ENCODE data around the gene PTGR2. TPM values are rescaled to one million over a fixed set of nuclear protein-coding genes. Genes with fewer than 3 reads are reported as not detected.
"Not testable (repeated sequence)": the region's sequence is repeated elsewhere in the genome, so short reads cannot be mapped to it uniquely, and the experiment has no call there.

The PTGR2 gene
- total RNA-seq, 4 donors from 2014 or later: 3.3 to 34.6 (median 5.4) TPM

DNA sequence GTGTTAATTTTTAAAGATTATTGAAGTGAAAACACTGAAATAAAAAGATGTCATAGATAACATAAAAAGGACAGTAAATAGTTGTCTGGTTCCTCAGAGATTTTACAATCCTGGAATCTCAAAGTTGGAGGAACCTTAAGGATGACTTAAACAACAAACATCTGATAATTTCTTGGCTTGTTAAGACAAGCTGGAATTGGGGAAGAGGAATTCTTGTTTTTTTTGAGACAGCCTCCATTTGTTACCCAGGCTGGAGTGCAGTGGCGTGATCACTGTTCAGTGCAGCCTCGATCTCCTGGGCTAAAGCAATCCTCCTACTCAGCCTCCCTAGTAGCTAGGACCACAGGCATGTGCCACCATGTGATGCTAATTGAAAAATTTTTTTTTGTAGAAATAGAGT is 37.3 kb downstream of the PTGR2 start:
- 55 to 68% methylated on average over 2 of the region's 2 CpGs for WGBS, 2 donors (ENCODE audit: low coverage in 1 of 2)
- TF ChIP-seq POLR2AphosphoS5 (IDR thresholded peaks at IDR 0.05): no peak
- no peak for TF ChIP-seq POLR2A (IDR thresholded peaks at IDR 0.05)
- no peak for TF ChIP-seq EP300 (IDR thresholded peaks at IDR 0.05)
- TF ChIP-seq, protein P1, sequence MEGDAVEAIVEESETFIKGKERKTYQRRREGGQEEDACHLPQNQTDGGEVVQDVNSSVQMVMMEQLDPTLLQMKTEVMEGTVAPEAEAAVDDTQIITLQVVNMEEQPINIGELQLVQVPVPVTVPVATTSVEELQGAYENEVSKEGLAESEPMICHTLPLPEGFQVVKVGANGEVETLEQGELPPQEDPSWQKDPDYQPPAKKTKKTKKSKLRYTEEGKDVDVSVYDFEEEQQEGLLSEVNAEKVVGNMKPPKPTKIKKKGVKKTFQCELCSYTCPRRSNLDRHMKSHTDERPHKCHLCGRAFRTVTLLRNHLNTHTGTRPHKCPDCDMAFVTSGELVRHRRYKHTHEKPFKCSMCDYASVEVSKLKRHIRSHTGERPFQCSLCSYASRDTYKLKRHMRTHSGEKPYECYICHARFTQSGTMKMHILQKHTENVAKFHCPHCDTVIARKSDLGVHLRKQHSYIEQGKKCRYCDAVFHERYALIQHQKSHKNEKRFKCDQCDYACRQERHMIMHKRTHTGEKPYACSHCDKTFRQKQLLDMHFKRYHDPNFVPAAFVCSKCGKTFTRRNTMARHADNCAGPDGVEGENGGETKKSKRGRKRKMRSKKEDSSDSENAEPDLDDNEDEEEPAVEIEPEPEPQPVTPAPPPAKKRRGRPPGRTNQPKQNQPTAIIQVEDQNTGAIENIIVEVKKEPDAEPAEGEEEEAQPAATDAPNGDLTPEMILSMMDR (IDR thresholded peaks at IDR 0.05): no peak
- Histone ChIP-seq H3K4me1 (peaks cover 0 to 49% (median 7%) of the 10 kb centered on the region in 3 donors), H3K9me3 (no peaks in the 10 kb centered on the region), H3K4me3 (no peak overlapping the region), H3K27me3 (no peaks in the 10 kb centered on the region), H3K27ac (no peak overlapping the region), H3K36me3 (peaks cover 0 to 14% of the 10 kb centered on the region in 2 donors)
- ATAC-seq: no peak

DNA sequence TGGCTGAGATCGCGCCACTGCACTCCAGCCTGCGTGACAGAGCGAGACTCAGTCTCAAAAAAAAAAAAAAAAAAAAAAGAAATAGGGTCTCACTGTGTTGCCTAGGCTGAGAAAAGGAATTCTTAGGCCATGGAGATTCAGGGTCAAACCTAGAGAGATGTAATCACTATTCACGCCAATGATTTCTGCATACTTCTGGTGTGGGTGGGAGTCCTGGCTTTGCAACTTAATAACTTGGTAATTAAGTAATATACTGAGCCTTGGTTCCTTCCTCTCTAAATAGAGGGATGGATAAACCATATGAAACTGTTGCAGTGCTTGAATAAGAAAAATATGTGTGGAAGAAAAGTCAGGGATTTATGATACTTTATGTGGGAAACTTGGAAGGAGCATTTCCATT is 37.7 kb downstream of the PTGR2 start:
- WGBS, 2 donors (ENCODE audit: low coverage in 1 of 2): 64 to 70% methylated on average over 4 to 5 of the region's 5 CpGs
- no peak for ATAC-seq

DNA sequence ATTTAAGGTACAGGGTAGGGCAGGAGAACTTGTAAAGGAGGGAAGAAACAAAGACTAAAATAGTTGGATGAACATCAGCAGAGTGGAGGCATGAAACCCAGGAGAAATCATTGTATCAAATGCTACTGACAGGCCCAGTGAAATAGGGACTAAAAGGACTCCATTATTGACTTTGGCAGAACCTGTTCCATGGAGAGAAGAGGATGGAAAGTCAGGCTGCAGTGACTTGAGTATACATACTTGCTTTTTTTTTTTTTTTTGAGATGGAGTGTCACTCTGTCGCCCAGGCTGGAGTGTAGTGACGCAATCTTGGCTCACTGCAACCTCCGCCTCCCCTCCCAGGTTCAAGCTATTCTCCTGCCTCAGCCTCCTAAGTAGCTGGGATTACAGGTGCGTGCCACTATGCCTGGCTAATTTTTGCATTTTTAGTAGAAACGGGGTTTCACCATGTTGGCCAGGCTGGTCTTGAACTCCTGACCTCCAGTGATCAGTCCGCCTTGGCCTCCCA is 42.6 kb downstream of the PTGR2 start:
- H3K36me3 ChIP-seq: peaks cover 0 to 67% of the 10 kb centered on the region in 2 donors
- not testable (repeated sequence) for H3K27me3 ChIP-seq, H3K9me3 ChIP-seq, ATAC-seq, H3K4me3 ChIP-seq, H3K27ac ChIP-seq
- 88 to 100% methylated on average over 1 to 4 of the region's 6 CpGs for WGBS, 2 donors (ENCODE audit: low coverage in 1 of 2)
- peaks cover 0 to 12% (median 0%) of the 10 kb centered on the region in 3 donors for H3K4me1 ChIP-seq

More for the DNA sequence above, 37.7 kb downstream of the PTGR2 start:
- Histone ChIP-seq H3K27ac (no peak overlapping the region), H3K36me3 (peaks cover 0 to 18% of the 10 kb centered on the region in 2 donors), H3K4me1 (peaks cover 0 to 49% (median 7%) of the 10 kb centered on the region in 3 donors), H3K4me3 (no peak overlapping the region), H3K9me3 (no peaks in the 10 kb centered on the region), H3K27me3 (no peaks in the 10 kb centered on the region)
- TF ChIP-seq POLR2AphosphoS5 (IDR thresholded peaks at IDR 0.05): no peak
- TF ChIP-seq, protein P1 (IDR thresholded peaks at IDR 0.05): no peak

DNA sequence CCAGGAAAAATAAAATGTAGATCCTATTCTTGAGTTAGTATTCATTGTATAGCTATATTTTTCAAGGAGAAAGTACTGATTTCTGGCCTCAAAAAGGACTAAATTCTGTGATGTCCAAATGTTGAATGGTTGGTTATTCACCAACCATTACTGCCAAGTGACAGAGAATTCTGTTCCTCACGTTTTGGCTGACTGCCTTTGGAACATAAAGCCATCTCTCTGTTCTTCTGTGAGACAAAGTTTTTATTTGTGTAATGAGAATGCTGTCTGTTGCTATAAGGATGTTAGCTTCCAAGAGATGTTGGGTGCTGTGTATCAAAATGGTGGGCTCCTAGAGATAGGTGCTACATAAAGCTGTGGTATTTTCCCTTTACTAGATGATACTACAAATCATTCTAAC is 44.3 kb downstream of the PTGR2 start:
- ATAC-seq: no peak
- Histone ChIP-seq H3K27ac (no peak overlapping the region), H3K27me3 (no peaks in the 10 kb centered on the region), H3K9me3 (no peaks in the 10 kb centered on the region), H3K36me3 (peaks cover 0 to 84% of the 10 kb centered on the region in 2 donors), H3K4me3 (no peak overlapping the region), H3K4me1 (peaks cover 0 to under 1% (median 0%) of the 10 kb centered on the region in 3 donors)
- TF ChIP-seq, protein P1 (IDR thresholded peaks at IDR 0.05): no peak
- TF ChIP-seq POLR2AphosphoS5 (IDR thresholded peaks at IDR 0.05): no peak
- no peak for TF ChIP-seq POLR2A (IDR thresholded peaks at IDR 0.05)
- no peak for TF ChIP-seq EP300 (IDR thresholded peaks at IDR 0.05)
- WGBS, 2 donors (ENCODE audit: low coverage in 1 of 2): 65 to 82% methylated on average over 1 of the region's 1 CpG

DNA sequence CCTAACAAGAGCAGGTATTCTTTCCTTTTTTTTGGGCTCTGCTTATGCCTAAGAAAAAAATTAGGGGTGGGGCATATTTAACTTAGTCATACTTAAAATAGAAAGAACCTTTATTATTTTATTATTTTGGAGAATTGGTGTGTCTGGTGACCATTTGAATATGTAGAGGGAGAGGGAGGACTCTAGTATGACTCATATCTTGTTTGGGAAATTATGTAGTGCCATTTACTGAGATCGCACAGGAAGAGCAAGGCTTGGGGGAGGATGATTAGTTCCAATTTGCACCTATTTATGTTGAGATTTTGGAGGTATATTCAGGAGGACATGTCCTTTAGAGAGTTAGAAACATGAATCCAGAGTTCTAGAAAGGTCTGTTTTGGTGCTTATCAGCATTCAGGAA is 44.9 kb downstream of the PTGR2 start:
- Histone ChIP-seq H3K27me3 (no peaks in the 10 kb centered on the region), H3K4me3 (no peak overlapping the region), H3K4me1 (no peaks in the 10 kb centered on the region), H3K9me3 (no peaks in the 10 kb centered on the region), H3K27ac (no peak overlapping the region), H3K36me3 (peaks cover 0 to 90% of the 10 kb centered on the region in 2 donors)
- TF ChIP-seq POLR2AphosphoS5 (IDR thresholded peaks at IDR 0.05) (no peak), EP300 (IDR thresholded peaks at IDR 0.05) (no peak), POLR2A (IDR thresholded peaks at IDR 0.05) (no peak)
- TF ChIP-seq, protein P1 (IDR thresholded peaks at IDR 0.05): no peak
- WGBS, 2 donors (ENCODE audit: low coverage in 1 of 2): 64 to 67% methylated on average over 1 of the region's 1 CpG
- ATAC-seq: no peak
